Measurements from ENCODE around the gene OPCML. TPM values are rescaled to one million over a fixed set of nuclear protein-coding genes. Genes with fewer than 3 reads are reported as not detected.

The OPCML gene
- total and polyA plus RNA-seq, 4 donors, result under 0.01 to 0.01 TPM; not detected in 2

- H3K36me3 ChIP-seq (ENCODE audit: control insufficient read depth in 4 of 4, insufficient read depth in 3 of 4, low read depth in 1 of 4, low read length in 3 of 4), result no peaks in the 10 kb centered on the region
- no peak overlapping the region for H3K9ac ChIP-seq (ENCODE audit: low read depth in 1 of 2, low read length in 2 of 2)
- H3K9me3 ChIP-seq (ENCODE audit: control insufficient read depth in 4 of 4, low read length in 3 of 4), result no peaks in the 10 kb centered on the region
- no peaks in the 10 kb centered on the region for H3K27me3 ChIP-seq (ENCODE audit: control insufficient read depth in 4 of 4, insufficient read depth in 4 of 4, low read length in 3 of 4)
- no peak for TF ChIP-seq YY1 (IDR thresholded peaks at IDR 0.05)
- no peak for TF ChIP-seq RAD21 (IDR thresholded peaks at IDR 0.05)
- no peak for TF ChIP-seq CTCF (IDR thresholded peaks at IDR 0.05; ENCODE audit: low read depth, low read length, missing input control)
- TF ChIP-seq FOXA1 (IDR thresholded peaks at IDR 0.05), result no peak
- no peak for TF ChIP-seq TAF1 (conservative IDR thresholded peaks at IDR 0.05)
- no peak for DNase-seq (ENCODE audit: low spot score)
- WGBS, result 76% methylated on average over 1 of the region's 1 CpG
- peaks cover 0 to 5% (median 1%) of the 10 kb centered on the region in 4 donors for H3K4me1 ChIP-seq (ENCODE audit: control insufficient read depth in 4 of 4, insufficient read depth in 4 of 4, low read length in 3 of 4)
- no peak overlapping the region for H3K4me3 ChIP-seq (ENCODE audit: low read depth in 1 of 3, low read length in 3 of 3)
- H3K27ac ChIP-seq (ENCODE audit: low read depth in 1 of 2, low read length in 2 of 2), result no peak overlapping the region
Observed at GRCh38 chr11:133441964-133442660, 90.2 kb downstream of the OPCML start.

GRCh38 chr11:133425992-133426391 is 106.3 kb downstream of the OPCML start:
- Histone ChIP-seq H3K9me3 (ENCODE audit: control insufficient read depth in 4 of 4, low read length in 3 of 4) (no peaks in the 10 kb centered on the region), H3K4me3 (ENCODE audit: low read depth in 1 of 3, low read length in 3 of 3) (no peak overlapping the region), H3K36me3 (ENCODE audit: control insufficient read depth in 4 of 4, insufficient read depth in 3 of 4, low read depth in 1 of 4, low read length in 3 of 4) (no peaks in the 10 kb centered on the region), H3K9ac (ENCODE audit: low read depth in 1 of 2, low read length in 2 of 2) (no peak overlapping the region), H3K27me3 (ENCODE audit: control insufficient read depth in 4 of 4, insufficient read depth in 4 of 4, low read length in 3 of 4) (no peaks in the 10 kb centered on the region), H3K27ac (ENCODE audit: low read depth in 1 of 2, low read length in 2 of 2) (no peak overlapping the region), H3K4me1 (ENCODE audit: control insufficient read depth in 4 of 4, insufficient read depth in 4 of 4, low read length in 3 of 4) (no peaks in the 10 kb centered on the region)
- TF ChIP-seq GABPA (IDR thresholded peaks at IDR 0.05 in 1 of 2, conservative IDR thresholded peaks at IDR 0.05 in 1 of 2), result no peak
- TF ChIP-seq FOXA2 (IDR thresholded peaks at IDR 0.05), result no peak
- no peak for TF ChIP-seq JUND (IDR thresholded peaks at IDR 0.05)
- no peak for TF ChIP-seq REST (IDR thresholded peaks at IDR 0.05)
- no peak for TF ChIP-seq MAX (IDR thresholded peaks at IDR 0.05)
- no peak for TF ChIP-seq RAD21 (IDR thresholded peaks at IDR 0.05)
- no peak for TF ChIP-seq ZBTB33 (IDR thresholded peaks at IDR 0.05)
- no peak for TF ChIP-seq CTCF (IDR thresholded peaks at IDR 0.05; ENCODE audit: low read depth, low read length, missing input control)
- no peak for DNase-seq (ENCODE audit: low spot score)
